COLO829 (cell line): ENCODE results near the gene MED13L.
A peak's percentile ranks its signal among the peaks of the same experiment; 100 is the strongest.
"Not testable (repeated sequence)": the region's sequence is repeated elsewhere in the genome, so short reads cannot be mapped to it uniquely, and the experiment has no call there.

Experiments
- DNase-seq: peaks from one replicate; pipeline ENCODE4 v3.0.0; 2012; ENCODE audit warnings: low spot score

MED13L gene

GRCh38 chr12:116303066-116303465 lies 25.6 kb upstream of the MED13L start:
- no peak for DNase-seq

GRCh38 chr12:116302166-116303058 lies 24.9 kb upstream of the MED13L start:
- DNase-seq = peak; percentile 90

- DNase-seq = no peak
These were observed 24.1 kb upstream of the MED13L start for GRCh38 chr12:116301621-116302020.

- no peak for DNase-seq
These were observed 22.3 kb upstream of the MED13L start for GRCh38 chr12:116299665-116300328.

GRCh38 chr12:116299064-116299463 lies 21.6 kb upstream of the MED13L start:
- DNase-seq = no peak

GRCh38 chr12:116298578-116298977 lies 21.1 kb upstream of the MED13L start:
- DNase-seq = no peak

GRCh38 chr12:116297224-116297834 lies 19.8 kb upstream of the MED13L start:
- DNase-seq = no peak

- DNase-seq = no peak
These were observed 18.1 kb upstream of the MED13L start for GRCh38 chr12:116295327-116296263.

- DNase-seq = no peak
These were observed 17.1 kb upstream of the MED13L start for GRCh38 chr12:116294454-116295165.

- no peak for DNase-seq
These were observed 16.4 kb upstream of the MED13L start for GRCh38 chr12:116293687-116294453.

- DNase-seq = no peak
These were observed 13.7 kb upstream of the MED13L start for GRCh38 chr12:116291218-116291617.

- no peak for DNase-seq
These were observed 11.2 kb upstream of the MED13L start for GRCh38 chr12:116288735-116289134.

GRCh38 chr12:116287842-116288301 lies 10.4 kb upstream of the MED13L start:
- no peak for DNase-seq

GRCh38 chr12:116284396-116284795 lies 6.9 kb upstream of the MED13L start:
- no peak for DNase-seq

GRCh38 chr12:116283881-116284280 lies 6.4 kb upstream of the MED13L start:
- not testable (repeated sequence) for DNase-seq

GRCh38 chr12:116282371-116283286 lies 5.1 kb upstream of the MED13L start:
- no peak for DNase-seq

- no peak for DNase-seq
These were observed 3.2 kb upstream of the MED13L start for GRCh38 chr12:116280595-116281290.

GRCh38 chr12:116278667-116279066 lies 1.2 kb upstream of the MED13L start:
- no peak for DNase-seq

- no peak for DNase-seq
These were observed 760 bp upstream of the MED13L start for GRCh38 chr12:116278279-116278626.
